ENCODE measurements around the gene RSU1. TPM values are rescaled to one million over a fixed set of nuclear protein-coding genes. Genes with fewer than 3 reads are reported as not detected.

The RSU1 gene
- total RNA-seq, 1 donor from 2014 or later = 37.3 TPM

DNA sequence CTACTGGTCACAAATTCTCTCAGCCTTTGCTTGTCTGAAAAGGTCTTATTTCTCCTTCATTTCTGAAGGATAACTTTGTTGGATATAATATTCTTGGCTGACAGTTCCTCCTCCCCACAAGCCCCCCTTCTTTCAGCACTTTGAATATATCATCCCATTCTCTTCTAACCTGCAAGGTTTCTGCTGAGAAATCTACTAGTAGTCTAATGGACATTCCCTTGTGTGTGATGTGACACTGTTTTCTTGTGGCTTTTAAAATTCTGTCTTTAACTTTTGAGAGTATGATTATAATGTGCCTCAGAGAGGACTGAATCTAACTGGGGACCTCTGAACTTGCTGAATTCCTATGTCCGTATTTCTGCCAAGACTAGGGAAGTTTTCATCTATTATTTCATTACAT lies 104.3 kb downstream of the RSU1 start:
- Mint-ChIP-seq H3K27ac (no peak overlapping the region), H3K9me3 (peaks cover 9% of the 10 kb centered on the region), H3K36me3 (peaks cover 7% of the 10 kb centered on the region), H3K27me3 (no peaks in the 10 kb centered on the region), H3K4me3 (no peak overlapping the region), H3K4me1 (ENCODE audit: unreplicated experiment) (no peaks in the 10 kb centered on the region)
- no peak for DNase-seq (ENCODE audit: extremely low spot score, unreplicated experiment)
- TF ChIP-seq, protein P1, sequence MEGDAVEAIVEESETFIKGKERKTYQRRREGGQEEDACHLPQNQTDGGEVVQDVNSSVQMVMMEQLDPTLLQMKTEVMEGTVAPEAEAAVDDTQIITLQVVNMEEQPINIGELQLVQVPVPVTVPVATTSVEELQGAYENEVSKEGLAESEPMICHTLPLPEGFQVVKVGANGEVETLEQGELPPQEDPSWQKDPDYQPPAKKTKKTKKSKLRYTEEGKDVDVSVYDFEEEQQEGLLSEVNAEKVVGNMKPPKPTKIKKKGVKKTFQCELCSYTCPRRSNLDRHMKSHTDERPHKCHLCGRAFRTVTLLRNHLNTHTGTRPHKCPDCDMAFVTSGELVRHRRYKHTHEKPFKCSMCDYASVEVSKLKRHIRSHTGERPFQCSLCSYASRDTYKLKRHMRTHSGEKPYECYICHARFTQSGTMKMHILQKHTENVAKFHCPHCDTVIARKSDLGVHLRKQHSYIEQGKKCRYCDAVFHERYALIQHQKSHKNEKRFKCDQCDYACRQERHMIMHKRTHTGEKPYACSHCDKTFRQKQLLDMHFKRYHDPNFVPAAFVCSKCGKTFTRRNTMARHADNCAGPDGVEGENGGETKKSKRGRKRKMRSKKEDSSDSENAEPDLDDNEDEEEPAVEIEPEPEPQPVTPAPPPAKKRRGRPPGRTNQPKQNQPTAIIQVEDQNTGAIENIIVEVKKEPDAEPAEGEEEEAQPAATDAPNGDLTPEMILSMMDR (conservative IDR thresholded peaks at IDR 0.05) = no peak

DNA sequence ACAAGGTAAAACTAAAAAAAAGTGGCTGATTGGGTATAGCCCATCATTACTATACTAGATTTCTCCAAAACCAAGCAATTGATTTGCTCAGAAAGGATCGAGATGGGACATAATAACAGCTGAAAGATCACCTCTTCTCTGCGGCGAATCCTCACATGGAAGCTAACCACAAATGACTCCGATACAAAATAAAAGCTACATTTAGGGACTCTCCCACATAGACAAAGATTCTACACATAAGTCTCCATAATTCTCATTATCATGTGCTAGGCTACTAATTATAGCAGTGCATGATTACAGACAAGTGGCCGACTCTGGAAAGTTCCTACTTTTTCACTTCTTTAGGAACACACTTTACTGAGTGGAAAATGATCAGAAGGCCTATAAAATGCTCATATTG lies 116.9 kb downstream of the RSU1 start:
- Mint-ChIP-seq H3K4me3 (no peak overlapping the region), H3K27ac (no peak overlapping the region), H3K36me3 (no peaks in the 10 kb centered on the region), H3K9me3 (no peaks in the 10 kb centered on the region), H3K4me1 (ENCODE audit: unreplicated experiment) (peaks cover 19% of the 10 kb centered on the region), H3K27me3 (no peaks in the 10 kb centered on the region)
- TF ChIP-seq, protein P1 (conservative IDR thresholded peaks at IDR 0.05) = no peak
- no peak for DNase-seq (ENCODE audit: extremely low spot score, unreplicated experiment)

DNA sequence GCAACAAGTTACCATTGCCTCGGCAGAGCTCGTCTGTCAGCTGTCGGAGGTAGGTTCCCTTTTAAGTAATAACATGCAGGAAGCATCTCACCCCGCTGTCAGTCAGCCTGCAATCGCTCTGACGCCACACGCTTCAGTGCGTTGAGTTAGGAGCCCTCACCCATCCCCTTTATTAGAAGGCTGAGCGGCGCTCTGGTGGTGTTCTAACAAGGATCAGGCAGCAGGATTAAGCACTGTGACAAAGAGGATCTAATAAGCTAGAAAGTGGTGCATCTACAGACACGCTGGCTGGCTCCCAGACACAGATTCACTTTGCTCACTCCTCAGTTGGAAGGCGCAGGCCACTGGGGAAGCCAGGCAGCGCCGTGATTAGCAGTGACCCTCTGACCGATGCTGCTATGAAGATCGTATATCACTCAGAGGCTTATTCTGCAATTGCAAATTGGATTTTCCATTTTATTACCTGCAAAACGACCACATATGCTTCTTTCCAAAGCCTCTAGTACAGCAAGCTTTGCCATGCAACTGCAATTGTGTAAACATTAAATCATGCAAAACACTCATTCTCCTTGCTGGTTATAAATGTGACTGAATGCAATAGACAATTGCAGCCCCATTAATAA lies 117.7 kb downstream of the RSU1 start:
- H3K9me3 Mint-ChIP-seq = no peaks in the 10 kb centered on the region
- H3K27ac Mint-ChIP-seq = no peak overlapping the region
- peaks cover 19% of the 10 kb centered on the region for H3K4me1 Mint-ChIP-seq (ENCODE audit: unreplicated experiment)
- H3K36me3 Mint-ChIP-seq = no peaks in the 10 kb centered on the region
- DNase-seq (ENCODE audit: extremely low spot score, unreplicated experiment) = no peak
- H3K4me3 Mint-ChIP-seq = no peak overlapping the region
- H3K27me3 Mint-ChIP-seq = no peaks in the 10 kb centered on the region
- TF ChIP-seq, protein P1 (conservative IDR thresholded peaks at IDR 0.05) = no peak

DNA sequence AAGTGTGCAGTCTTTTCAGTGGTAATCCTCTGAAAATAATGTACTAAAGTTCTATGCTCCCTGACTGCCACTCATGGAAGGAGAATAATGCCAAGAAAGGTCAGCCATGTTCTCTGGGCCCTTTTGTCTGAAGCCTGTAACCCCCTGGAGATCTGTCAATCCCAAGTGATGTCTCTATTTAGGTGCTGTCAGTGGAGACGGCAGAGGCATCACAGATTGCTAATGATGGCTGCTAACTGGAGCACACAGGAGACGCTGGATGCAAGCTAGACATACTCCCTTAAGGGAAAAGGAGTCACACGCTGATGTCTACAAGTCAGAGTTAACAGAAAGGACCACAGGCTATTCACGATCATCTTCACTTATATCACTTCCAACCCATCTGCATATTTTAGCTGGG lies 118.8 kb downstream of the RSU1 start:
- H3K36me3 Mint-ChIP-seq = peaks cover 3% of the 10 kb centered on the region
- TF ChIP-seq, protein P1 (conservative IDR thresholded peaks at IDR 0.05) = no peak
- H3K4me1 Mint-ChIP-seq (ENCODE audit: unreplicated experiment) = peaks cover 19% of the 10 kb centered on the region
- H3K27ac Mint-ChIP-seq = no peak overlapping the region
- no peaks in the 10 kb centered on the region for H3K27me3 Mint-ChIP-seq
- no peak overlapping the region for H3K4me3 Mint-ChIP-seq
- no peaks in the 10 kb centered on the region for H3K9me3 Mint-ChIP-seq
- DNase-seq (ENCODE audit: extremely low spot score, unreplicated experiment) = no peak

DNA sequence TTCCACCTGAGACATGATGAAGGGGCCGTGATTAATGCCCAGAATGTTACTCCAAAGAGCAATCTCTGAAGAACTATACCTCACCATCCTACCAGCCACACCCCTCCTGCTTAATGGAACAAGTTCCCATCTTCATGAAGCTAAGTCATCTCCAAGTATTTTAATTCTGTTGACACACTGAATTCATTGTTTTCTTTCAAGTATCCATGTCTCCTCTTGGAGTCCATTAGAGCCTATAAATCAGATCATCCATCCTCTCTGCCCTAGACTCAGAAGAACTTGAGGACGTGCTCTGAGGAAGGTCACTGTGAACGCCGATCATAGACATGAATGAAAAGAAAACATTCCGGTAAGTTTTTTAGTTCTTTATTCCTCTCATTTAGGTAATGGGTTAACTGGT lies 126.8 kb downstream of the RSU1 start:
- no peak overlapping the region for H3K4me3 Mint-ChIP-seq
- no peaks in the 10 kb centered on the region for H3K9me3 Mint-ChIP-seq
- H3K27me3 Mint-ChIP-seq = no peaks in the 10 kb centered on the region
- H3K27ac Mint-ChIP-seq = no peak overlapping the region
- no peaks in the 10 kb centered on the region for H3K4me1 Mint-ChIP-seq (ENCODE audit: unreplicated experiment)
- no peak for DNase-seq (ENCODE audit: extremely low spot score, unreplicated experiment)
- H3K36me3 Mint-ChIP-seq = peaks cover 3% of the 10 kb centered on the region
- TF ChIP-seq, protein P1 (conservative IDR thresholded peaks at IDR 0.05) = no peak

GRCh38 chr10:16689696-16690095 lies 127.5 kb downstream of the RSU1 start:
- H3K27me3 Mint-ChIP-seq = no peaks in the 10 kb centered on the region
- DNase-seq (ENCODE audit: extremely low spot score, unreplicated experiment) = no peak
- TF ChIP-seq, protein P1 (conservative IDR thresholded peaks at IDR 0.05) = no peak
- no peaks in the 10 kb centered on the region for H3K4me1 Mint-ChIP-seq (ENCODE audit: unreplicated experiment)
- H3K27ac Mint-ChIP-seq = no peak overlapping the region
- H3K9me3 Mint-ChIP-seq = no peaks in the 10 kb centered on the region
- H3K36me3 Mint-ChIP-seq = peaks cover 3% of the 10 kb centered on the region
- no peak overlapping the region for H3K4me3 Mint-ChIP-seq
